GM12878 (cell line): ENCODE results near the gene TMEM72. TPM values are rescaled to one million over a fixed set of nuclear protein-coding genes. Genes with fewer than 3 reads are reported as not detected.

ENCODE experiments used
- ATAC-seq: fragments of 200-7000 bp; cut with Tn5 transposase; 3 replicates; pipeline ENCODE4 v1.9.1; 2020; ENCODE audit warnings: mild to moderate bottlenecking, moderate library complexity
- BruUV-seq: library from RNA; stranded (reverse); fragments of 400-500 nt; replicated peaks from 2 replicates; lab custom pipeline; 2021; lab: Mats Ljungman, UMichigan
- CTCF ChIA-PET: fragments of 300-600 bp; sonication (Branson Sonifier 250); formaldehyde crosslinking; extraction: SDS; loops from one replicate; lab custom pipeline; 2021; ENCODE audit warnings: inconsistent platforms; lab: Yijun Ruan, JAX
- POLR2A ChIA-PET: fragments of 350-600 bp; formaldehyde crosslinking; extraction: SDS; loops from one replicate; lab custom pipeline; 2021; ENCODE audit warnings: inconsistent platforms; lab: Charles Lee
- RAD21 ChIA-PET: fragments of 300-600 bp; sonication (Branson Sonifier 250); formaldehyde crosslinking; loops from one replicate; lab custom pipeline; 2023; ENCODE audit warnings: antibody characterized with exemption; ENCODE audit not compliant: unreplicated experiment; lab: Charles Lee
- SMC1A ChIA-PET: fragments of 300-600 bp; sonication (Branson Sonifier 250); formaldehyde crosslinking; loops from one replicate; lab custom pipeline; 2023; ENCODE audit not compliant: unreplicated experiment, uncharacterized antibody; lab: Charles Lee
- DNase-seq: peaks from one replicate; pipeline ENCODE4 v3.0.0-alpha.2; 2011; ENCODE audit warnings: low read depth, low spot score
- FAIRE-seq: peaks from 3 replicates; lab custom pipeline; 2011; peaks lifted over from hg19 to GRCh38; lab: Jason Lieb, UNC
- H2AFZ ChIP-seq: 2 replicates; pipeline ENCODE4 v1.6.0; 2011; ENCODE audit warnings: low read depth, low read length, control low read depth; ENCODE audit not compliant: control insufficient read depth
- H3K27ac ChIP-seq: 2 replicates; pipeline ENCODE4 v1.5.1; 2011; ENCODE audit warnings: control low read depth; ENCODE audit not compliant: control insufficient read depth, insufficient read depth
- H3K27me3 ChIP-seq, 2 experiments: replicated peaks in 1 of 2; 2 replicates each; pipeline versions ENCODE4 v1.6.0 to v1.6.1; 2011; ENCODE audit warnings: low read length in 1 of 2; ENCODE audit not compliant: control insufficient read depth in 2 of 2, insufficient read depth in 2 of 2
- H3K36me3 ChIP-seq, 2 experiments: 2 replicates each; pipeline ENCODE4 v1.5.1; 2011; ENCODE audit warnings: low read length in 1 of 2; ENCODE audit not compliant: control insufficient read depth in 2 of 2, insufficient read depth in 2 of 2
- H3K4me1 ChIP-seq: 2 replicates; pipeline ENCODE4 v1.6.1; 2011; ENCODE audit warnings: mild to moderate bottlenecking, low read length, moderate library complexity, mixed read lengths; ENCODE audit not compliant: control insufficient read depth, insufficient read depth
- H3K4me2 ChIP-seq: 2 replicates; pipeline ENCODE4 v1.6.0; 2011; ENCODE audit warnings: control low read depth; ENCODE audit not compliant: control insufficient read depth, insufficient read depth
- H3K4me3 ChIP-seq: fragments of 200-600 bp; sonication (generic); 2 replicates; pipeline ENCODE4 v1.5.1; 2016
- H3K79me2 ChIP-seq: 2 replicates; pipeline ENCODE4 v1.6.0; 2011; ENCODE audit warnings: low read length; ENCODE audit not compliant: control insufficient read depth, insufficient read depth
- H3K9ac ChIP-seq: 2 replicates; pipeline ENCODE4 v1.8.0; 2011; ENCODE audit warnings: low read length, control low read depth, mixed read lengths; ENCODE audit not compliant: control insufficient read depth, insufficient read depth
- H3K9me3 ChIP-seq: replicated peaks from 3 replicates; pipeline ENCODE4 v1.5.1; 2011; ENCODE audit warnings: mild to moderate bottlenecking, low read length; ENCODE audit not compliant: control insufficient read depth, insufficient read depth
- H4K20me1 ChIP-seq: 2 replicates; pipeline ENCODE4 v1.6.0; 2011; ENCODE audit not compliant: control insufficient read depth, insufficient read depth
- BACH1 ChIP-seq: fragments of 450-650 bp; IDR thresholded peaks from 2 replicates; pipeline ENCODE4 v1.6.1; 2017; ENCODE audit warnings: mild to moderate bottlenecking, borderline replicate concordance
- BHLHE40 ChIP-seq, 2 experiments: fragments of 450-650 bp in 1 of 2; IDR thresholded peaks; 2 replicates each; pipeline ENCODE4 v1.6.1; 2011 to 2017; ENCODE audit warnings: low read depth in 2 of 2, borderline replicate concordance in 1 of 2, improper control_type of control experiment in 1 of 2, low read length in 1 of 2, mild to moderate bottlenecking in 1 of 2
- CTCF ChIP-seq, 3 experiments: IDR thresholded peaks in 2 of 3; conservative IDR thresholded peaks in 1 of 3; 2 replicates each; pipeline ENCODE4 v1.5.1; 2011; ENCODE audit warnings: low read depth in 3 of 3, low read length in 3 of 3, mild to moderate bottlenecking in 3 of 3, control low read depth in 2 of 3, moderate library complexity in 2 of 3, inconsistent platforms in 1 of 3, mixed read lengths in 1 of 3; ENCODE audit not compliant: control insufficient read depth in 2 of 3, insufficient read depth in 1 of 3; ENCODE audit errors: extremely low read depth in 1 of 3
- EED ChIP-seq: sonication (generic); IDR thresholded peaks from 2 replicates; pipeline ENCODE4 v1.6.1; 2016; ENCODE audit warnings: antibody characterized with exemption, low read depth
- IKZF1 ChIP-seq: fragments of 450-650 bp; conservative IDR thresholded peaks from 2 replicates; pipeline ENCODE4 v1.6.1; 2017; ENCODE audit warnings: antibody characterized with exemption, mild to moderate bottlenecking
- KLF5 ChIP-seq: fragments of 450-650 bp; IDR thresholded peaks from 2 replicates; pipeline ENCODE4 v1.6.1; 2014; ENCODE audit warnings: mild to moderate bottlenecking; ENCODE audit not compliant: partially characterized antibody
- MEF2A ChIP-seq: IDR thresholded peaks from 2 replicates; pipeline ENCODE4 v1.6.1; 2011; ENCODE audit warnings: low read depth, mild to moderate bottlenecking, low read length, moderate library complexity; ENCODE audit not compliant: insufficient read depth
- MTA2 ChIP-seq: fragments of 450-650 bp; IDR thresholded peaks from 2 replicates; pipeline ENCODE4 v1.6.1; 2016; ENCODE audit warnings: low read depth, mild to moderate bottlenecking, moderate library complexity
- NKRF ChIP-seq: fragments of 450-650 bp; conservative IDR thresholded peaks from 2 replicates; pipeline ENCODE4 v1.6.1; 2017; ENCODE audit warnings: mild to moderate bottlenecking, moderate library complexity
- PAX5 ChIP-seq: IDR thresholded peaks from 2 replicates; pipeline ENCODE4 v1.6.1; 2011; ENCODE audit warnings: low read depth, low read length, borderline replicate concordance
- RAD51 ChIP-seq: fragments of 450-650 bp; IDR thresholded peaks from 2 replicates; pipeline ENCODE4 v1.6.1; 2016; ENCODE audit warnings: moderate library complexity, mild to moderate bottlenecking, inconsistent platforms
- SMARCA5 ChIP-seq: fragments of 450-650 bp; IDR thresholded peaks from 2 replicates; pipeline ENCODE4 v1.6.1; 2017; ENCODE audit warnings: mild to moderate bottlenecking
- SMC3 ChIP-seq: IDR thresholded peaks from 2 replicates; pipeline ENCODE4 v1.6.1; 2011; ENCODE audit warnings: low read length, improper control_type of control experiment, borderline replicate concordance
- YBX1 ChIP-seq: fragments of 450-650 bp; IDR thresholded peaks from 2 replicates; pipeline ENCODE4 v1.6.1; 2016; ENCODE audit warnings: antibody characterized with exemption
- WGBS: methylation state at CpG from one replicate; pipeline ENCODE4 v1.1.6; 2016; ENCODE audit warnings: low lambda C conversion rate; ENCODE audit not compliant: insufficient replicate concordance, insufficient coverage; ENCODE audit errors: missing lambda C conversion rate; 5-methylcytosine and 5-hydroxymethylcytosine counted together
- in situ Hi-C: fragments of 300-500 bp; cut with MboI; formaldehyde crosslinking; loops from 9 replicates; pipeline ENCODE4 v1.14.3; 2018; ENCODE audit warnings: mixed read lengths
- intact Hi-C: fragments of 100-400 bp; cut with micrococcal nuclease; formaldehyde crosslinking; loops from one replicate; pipeline ENCODE4 v1.14.2; 2022; ENCODE audit not compliant: unreplicated experiment
- polyA plus RNA-seq, 11 experiments: library from polyadenylated mRNA; depleted of rRNA in 4 of 11; unstranded in 6 of 11; stranded (reverse) in 5 of 11; fragments of >200 nt; fragmentation: Nextera tagmentation in 4 of 11; fragmentation: Illumina TruSeq in 1 of 11; extraction: Ambion mirVana in 4 of 11; extraction: Trizol in 1 of 11; gene quantifications; 1 replicate in 1 of 11; 2 replicates in 10 of 11; pipeline versions ENCODE4 v1.2.1 to v1.2.3, GENCODE V29; 2011 to 2016; ENCODE audit warnings: inconsistent platforms in 2 of 11, missing spikeins in 2 of 11, low read depth in 1 of 11
- total RNA-seq, 4 experiments: library from RNA; depleted of rRNA in 3 of 4; stranded (reverse); fragments of >200 nt in 3 of 4; fragmentation: Illumina TruSeq in 1 of 4; extraction: Trizol in 1 of 4; gene quantifications; 2 replicates each; pipeline versions ENCODE4 v1.2.1 to v1.2.3, GENCODE V29; 2013 to 2021
- TF ChIP-seq, protein P1 (sequence below): fragments of 450-650 bp; IDR thresholded peaks from 2 replicates; pipeline ENCODE4 v1.6.1; 2016; ENCODE audit warnings: mild to moderate bottlenecking
- TF ChIP-seq, protein P2 (sequence below): IDR thresholded peaks from 2 replicates; pipeline ENCODE4 v1.6.1; 2011; ENCODE audit warnings: borderline replicate concordance, low read depth, mild to moderate bottlenecking, moderate library complexity, low read length; ENCODE audit not compliant: insufficient read depth, poor library complexity, severe bottlenecking

TMEM72 gene
- total and polyA plus RNA-seq, 10 of the 15 experiments (the other 5 are each of a cell fraction or from before 2014, with no cell fraction given), result 0.12 TPM; not detected in 9

- ChIA-PET RAD21 (no interaction called here), SMC1A (no interaction called here), POLR2A (no interaction called here), CTCF (interaction anchor here (0.7 to 2.1 kb wide), 7 partner anchors 8 to 479 kb away, joined by 3 to 8 read pairs (median 3); no protein-coding TSS in a partner anchor)
- H4K20me1 ChIP-seq, result no peaks in the 10 kb centered on the region
- BruUV-seq, result no TSS peak
- H3K4me3 ChIP-seq, result peak overlapping the region; percentile 39; the same call in 1 of the 2 replicates
- H2AFZ ChIP-seq, result peak overlapping the region; percentile 85
- intact Hi-C loops, result loop anchor here (2.0 kb wide), 1 partner anchor 1194 kb away; no protein-coding TSS in a partner anchor
- peaks cover 8% of the 10 kb centered on the region; the same call in 1 of the 2 replicates for H3K4me1 ChIP-seq
- peaks cover 2% of the 10 kb centered on the region in 2 experiments; a peak in 3 of 4 replicates for H3K27me3 ChIP-seq
- WGBS, result 6% methylated on average over 42 of the region's 42 CpGs
- peak; percentile 97 for FAIRE-seq
- H3K79me2 ChIP-seq, result no peaks in the 10 kb centered on the region
- DNase-seq, result peak; percentile 20
- H3K9ac ChIP-seq, result no peak overlapping the region
- H3K4me2 ChIP-seq, result peak overlapping the region; percentile 95
- ATAC-seq, result peak; percentile 98
- H3K27ac ChIP-seq, result no peak overlapping the region
- no peaks in the 10 kb centered on the region for H3K36me3 ChIP-seq
- in situ Hi-C loops, result loop anchor here (5.0 to 25.0 kb wide), 2 partner anchors 477 to 1192 kb away; partner anchors contain the start of gene CXCL12
- no peaks in the 10 kb centered on the region for H3K9me3 ChIP-seq
- TF ChIP-seq KLF5 (no peak), YBX1 (no peak), EED (peak; percentile 18; the same call in 1 of the 2 replicates), NKRF (no peak), CTCF (IDR thresholded peaks at IDR 0.05 in 2 of 3, conservative IDR thresholded peaks at IDR 0.05 in 1 of 3; ENCODE audit: control insufficient read depth in 2 of 3, extremely low read depth in 1 of 3, insufficient read depth in 1 of 3, low read depth in 3 of 3, low read length in 3 of 3) (peak; percentile 87 to 94 (median 89)), SMC3 (peak; percentile 72), MTA2 (peak; percentile 17; the same call in 1 of the 2 replicates), RAD51 (0 out of 2 replicates have a peak, but pooled peaks have one; percentile 21), MEF2A (no peak), IKZF1 (peak; percentile 44; the same call in 1 of the 2 replicates), PAX5 (no peak), BHLHE40 (IDR thresholded peaks at IDR 0.05; ENCODE audit: borderline replicate concordance in 1 of 2, low read depth in 2 of 2, low read length in 1 of 2) (peak; percentile 48 to 55; a peak in 3 of 4 replicates), SMARCA5 (0 out of 2 replicates have a peak, but pooled peaks have one; percentile 55), BACH1 (peak; percentile 45; the same call in 1 of the 2 replicates)
- TF ChIP-seq, protein P1, sequence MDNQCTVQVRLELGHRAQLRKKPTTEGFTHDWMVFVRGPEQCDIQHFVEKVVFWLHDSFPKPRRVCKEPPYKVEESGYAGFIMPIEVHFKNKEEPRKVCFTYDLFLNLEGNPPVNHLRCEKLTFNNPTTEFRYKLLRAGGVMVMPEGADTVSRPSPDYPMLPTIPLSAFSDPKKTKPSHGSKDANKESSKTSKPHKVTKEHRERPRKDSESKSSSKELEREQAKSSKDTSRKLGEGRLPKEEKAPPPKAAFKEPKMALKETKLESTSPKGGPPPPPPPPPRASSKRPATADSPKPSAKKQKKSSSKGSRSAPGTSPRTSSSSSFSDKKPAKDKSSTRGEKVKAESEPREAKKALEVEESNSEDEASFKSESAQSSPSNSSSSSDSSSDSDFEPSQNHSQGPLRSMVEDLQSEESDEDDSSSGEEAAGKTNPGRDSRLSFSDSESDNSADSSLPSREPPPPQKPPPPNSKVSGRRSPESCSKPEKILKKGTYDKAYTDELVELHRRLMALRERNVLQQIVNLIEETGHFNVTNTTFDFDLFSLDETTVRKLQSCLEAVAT, result no peak
- TF ChIP-seq, protein P2, sequence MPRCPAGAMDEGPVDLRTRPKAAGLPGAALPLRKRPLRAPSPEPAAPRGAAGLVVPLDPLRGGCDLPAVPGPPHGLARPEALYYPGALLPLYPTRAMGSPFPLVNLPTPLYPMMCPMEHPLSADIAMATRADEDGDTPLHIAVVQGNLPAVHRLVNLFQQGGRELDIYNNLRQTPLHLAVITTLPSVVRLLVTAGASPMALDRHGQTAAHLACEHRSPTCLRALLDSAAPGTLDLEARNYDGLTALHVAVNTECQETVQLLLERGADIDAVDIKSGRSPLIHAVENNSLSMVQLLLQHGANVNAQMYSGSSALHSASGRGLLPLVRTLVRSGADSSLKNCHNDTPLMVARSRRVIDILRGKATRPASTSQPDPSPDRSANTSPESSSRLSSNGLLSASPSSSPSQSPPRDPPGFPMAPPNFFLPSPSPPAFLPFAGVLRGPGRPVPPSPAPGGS, result no peak
Measured at GRCh38 chr10:44864637-44865288, 46.4 kb upstream of the TMEM72 start.
